HUES48 (cell line): ENCODE data around the gene KIF26A.

ENCODE experiments used
- H3K27ac ChIP-seq: one replicate; pipeline ENCODE4 v1.7.0; 2013; ENCODE audit warnings: low read depth, low read length, inconsistent platforms
- H3K27me3 ChIP-seq: 2 replicates; pipeline ENCODE4 v1.6.1; 2013; ENCODE audit warnings: mild to moderate bottlenecking, low read length; ENCODE audit not compliant: control insufficient read depth, insufficient read depth
- H3K36me3 ChIP-seq: 2 replicates; pipeline ENCODE4 v1.6.1; 2013; ENCODE audit warnings: low read length; ENCODE audit not compliant: control insufficient read depth, insufficient read depth
- H3K4me1 ChIP-seq: 2 replicates; pipeline ENCODE4 v1.6.1; 2013; ENCODE audit warnings: mild to moderate bottlenecking, low read length; ENCODE audit not compliant: control insufficient read depth, insufficient read depth
- H3K4me3 ChIP-seq: 2 replicates; pipeline ENCODE4 v1.5.1; 2013; ENCODE audit warnings: mild to moderate bottlenecking, low read depth, low read length
- H3K9ac ChIP-seq: 2 replicates; pipeline ENCODE4 v1.6.1; 2013; ENCODE audit warnings: mild to moderate bottlenecking, low read depth, low read length, moderate library complexity
- H3K9me3 ChIP-seq: 2 replicates; pipeline ENCODE4 v1.6.1; 2013; ENCODE audit warnings: low read length; ENCODE audit not compliant: control insufficient read depth, insufficient read depth

KIF26A gene

DNA sequence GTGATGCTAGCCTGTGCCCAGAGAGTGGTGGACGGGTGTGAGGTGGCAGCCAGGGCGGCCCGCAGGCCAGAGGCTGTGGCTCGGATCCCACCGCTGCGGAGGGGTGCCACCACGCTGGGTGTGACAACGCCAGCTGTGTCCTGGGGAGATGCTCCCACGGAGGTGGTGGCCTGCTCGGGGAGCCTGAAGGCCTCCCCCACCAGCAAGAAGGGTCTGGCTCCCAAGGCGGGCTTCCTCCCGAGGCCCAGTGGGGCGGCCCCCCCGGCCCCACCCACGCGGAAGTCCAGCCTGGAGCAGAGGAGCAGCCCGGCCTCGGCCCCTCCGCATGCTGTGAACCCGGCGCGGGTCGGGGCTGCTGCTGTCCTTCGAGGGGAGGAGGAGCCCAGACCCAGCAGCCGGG is 38.2 kb downstream of the KIF26A start:
- Histone ChIP-seq H3K27ac (no peak overlapping the region), H3K36me3 (peaks cover 62% of the 10 kb centered on the region), H3K4me1 (peaks cover under 1% of the 10 kb centered on the region; the same call in 1 of the 2 replicates), H3K4me3 (no peak overlapping the region), H3K9ac (no peak overlapping the region), H3K9me3 (no peaks in the 10 kb centered on the region), H3K27me3 (no peaks in the 10 kb centered on the region)

DNA sequence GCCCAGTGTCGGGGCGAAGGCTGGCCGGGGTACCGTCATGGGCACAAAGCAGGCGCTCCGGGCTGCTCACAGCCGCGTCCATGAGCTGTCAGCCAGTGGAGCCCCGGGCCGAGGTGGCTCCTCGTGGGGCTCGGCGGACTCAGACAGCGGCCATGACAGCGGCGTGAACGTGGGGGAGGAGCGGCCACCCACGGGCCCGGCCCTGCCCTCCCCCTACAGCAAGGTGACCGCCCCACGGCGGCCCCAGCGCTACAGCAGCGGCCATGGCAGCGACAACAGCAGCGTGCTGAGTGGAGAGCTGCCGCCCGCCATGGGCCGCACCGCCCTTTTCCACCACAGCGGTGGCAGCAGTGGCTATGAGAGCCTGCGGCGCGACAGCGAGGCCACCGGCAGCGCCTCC is 39.0 kb downstream of the KIF26A start:
- Histone ChIP-seq H3K9ac (no peak overlapping the region), H3K36me3 (peaks cover 54% of the 10 kb centered on the region)

GRCh38 chr14:104178279-104178678 is 39.9 kb downstream of the KIF26A start:
- no peaks in the 10 kb centered on the region for H3K4me1 ChIP-seq
- no peaks in the 10 kb centered on the region for H3K9me3 ChIP-seq
- H3K36me3 ChIP-seq = peaks cover 45% of the 10 kb centered on the region
- H3K27me3 ChIP-seq = no peaks in the 10 kb centered on the region
- H3K4me3 ChIP-seq = no peak overlapping the region
- no peak overlapping the region for H3K27ac ChIP-seq
- H3K9ac ChIP-seq = no peak overlapping the region

More for the DNA sequence above, 39.0 kb downstream of the KIF26A start:
- Histone ChIP-seq H3K27ac (no peak overlapping the region), H3K4me1 (no peaks in the 10 kb centered on the region), H3K9me3 (no peaks in the 10 kb centered on the region), H3K27me3 (no peaks in the 10 kb centered on the region), H3K4me3 (no peak overlapping the region)

GRCh38 chr14:104179126-104179525 is 40.7 kb downstream of the KIF26A start:
- no peaks in the 10 kb centered on the region for H3K27me3 ChIP-seq
- no peak overlapping the region for H3K27ac ChIP-seq
- H3K36me3 ChIP-seq = peaks cover 37% of the 10 kb centered on the region
- no peak overlapping the region for H3K9ac ChIP-seq
- H3K9me3 ChIP-seq = no peaks in the 10 kb centered on the region
- H3K4me3 ChIP-seq = no peak overlapping the region
- H3K4me1 ChIP-seq = no peaks in the 10 kb centered on the region

GRCh38 chr14:104179564-104180129 is 41.3 kb downstream of the KIF26A start:
- H3K4me1 ChIP-seq = no peaks in the 10 kb centered on the region
- H3K27me3 ChIP-seq = no peaks in the 10 kb centered on the region
- no peak overlapping the region for H3K4me3 ChIP-seq
- H3K27ac ChIP-seq = no peak overlapping the region
- H3K36me3 ChIP-seq = peaks cover 33% of the 10 kb centered on the region
- no peak overlapping the region for H3K9ac ChIP-seq
- H3K9me3 ChIP-seq = no peaks in the 10 kb centered on the region

DNA sequence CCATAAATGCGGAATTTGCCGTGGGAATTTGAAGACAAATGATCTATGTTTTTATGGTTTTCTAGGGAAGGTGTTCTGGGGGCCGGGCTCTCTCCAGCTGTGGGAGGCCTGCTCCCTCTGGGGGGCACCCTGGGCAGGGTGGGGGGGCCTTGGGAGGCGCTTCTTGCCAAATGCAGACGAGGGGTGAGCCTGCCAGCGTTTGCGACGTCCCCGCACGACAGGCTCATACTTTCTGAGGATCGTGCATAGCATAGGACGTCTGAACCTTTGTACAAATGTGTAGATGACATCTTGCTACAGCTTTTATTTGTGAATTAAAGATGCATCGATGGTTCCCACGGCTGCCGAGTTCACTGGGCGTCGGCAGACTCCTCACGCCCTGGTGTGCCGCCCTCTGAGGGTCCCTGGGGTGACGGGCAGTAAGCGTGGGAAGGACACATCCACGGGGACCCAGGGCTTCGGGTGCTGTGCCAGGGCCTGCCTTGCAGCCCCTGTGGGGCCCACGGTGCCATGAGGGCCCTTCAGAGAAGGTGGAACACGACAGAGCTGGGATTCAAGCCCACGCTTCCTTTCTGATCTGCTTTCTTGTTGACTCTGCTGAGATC is 42.3 kb downstream of the KIF26A start:
- no peak overlapping the region for H3K27ac ChIP-seq
- H3K9ac ChIP-seq = no peak overlapping the region
- H3K36me3 ChIP-seq = peaks cover 23% of the 10 kb centered on the region
- no peak overlapping the region for H3K4me3 ChIP-seq
- H3K4me1 ChIP-seq = no peaks in the 10 kb centered on the region
- no peaks in the 10 kb centered on the region for H3K27me3 ChIP-seq
- H3K9me3 ChIP-seq = no peaks in the 10 kb centered on the region

DNA sequence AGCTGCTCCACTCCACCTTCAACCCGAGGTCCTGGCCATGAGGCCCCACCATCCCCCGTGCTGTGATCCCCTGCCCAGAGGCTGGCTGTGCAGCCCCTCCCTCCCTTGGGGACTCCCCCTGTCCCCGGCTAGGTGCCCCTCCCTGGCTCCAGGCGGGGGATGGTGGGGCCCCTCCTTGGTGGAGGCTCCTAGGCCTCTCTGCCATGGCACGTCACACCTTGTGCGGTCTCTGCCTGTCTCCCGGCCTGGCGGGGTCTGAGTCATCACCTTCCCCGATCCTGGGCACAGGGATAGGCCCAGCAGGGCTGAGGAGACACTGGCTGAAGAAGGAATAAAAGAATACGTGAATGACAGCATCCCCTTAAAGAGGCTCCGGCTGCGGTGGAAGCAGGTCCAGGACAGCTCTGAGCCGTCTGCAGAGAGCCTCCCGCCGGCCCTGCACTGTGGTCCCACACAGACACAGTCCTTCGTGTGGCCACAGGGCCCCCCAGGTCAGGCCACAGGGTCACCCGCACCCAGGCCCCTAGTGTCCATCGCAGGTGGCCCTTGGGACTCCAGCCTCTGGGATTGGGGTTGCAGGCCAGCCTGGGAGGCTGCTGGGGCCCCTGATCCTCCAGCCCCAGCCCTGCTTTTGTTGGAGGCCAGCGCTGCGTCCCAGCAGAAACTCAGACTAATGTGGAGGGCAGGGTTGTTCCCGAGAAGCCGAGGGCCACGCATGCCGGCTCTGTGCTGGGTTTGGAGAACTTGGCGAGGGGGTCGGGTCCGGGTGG is 43.6 kb downstream of the KIF26A start:
- H3K9me3 ChIP-seq = no peaks in the 10 kb centered on the region
- H3K4me1 ChIP-seq = no peaks in the 10 kb centered on the region
- no peak overlapping the region for H3K9ac ChIP-seq
- no peak overlapping the region for H3K27ac ChIP-seq
- no peak overlapping the region for H3K4me3 ChIP-seq
- H3K36me3 ChIP-seq = peaks cover 10% of the 10 kb centered on the region
- no peaks in the 10 kb centered on the region for H3K27me3 ChIP-seq

- no peak overlapping the region for H3K27ac ChIP-seq
- no peak overlapping the region for H3K9ac ChIP-seq
- no peaks in the 10 kb centered on the region for H3K27me3 ChIP-seq
- no peaks in the 10 kb centered on the region for H3K9me3 ChIP-seq
- no peak overlapping the region for H3K4me3 ChIP-seq
- H3K36me3 ChIP-seq = peaks cover 2% of the 10 kb centered on the region; the same call in 1 of the 2 replicates
- H3K4me1 ChIP-seq = no peaks in the 10 kb centered on the region
Measured at GRCh38 chr14:104182857-104183425, 44.6 kb downstream of the KIF26A start.

DNA sequence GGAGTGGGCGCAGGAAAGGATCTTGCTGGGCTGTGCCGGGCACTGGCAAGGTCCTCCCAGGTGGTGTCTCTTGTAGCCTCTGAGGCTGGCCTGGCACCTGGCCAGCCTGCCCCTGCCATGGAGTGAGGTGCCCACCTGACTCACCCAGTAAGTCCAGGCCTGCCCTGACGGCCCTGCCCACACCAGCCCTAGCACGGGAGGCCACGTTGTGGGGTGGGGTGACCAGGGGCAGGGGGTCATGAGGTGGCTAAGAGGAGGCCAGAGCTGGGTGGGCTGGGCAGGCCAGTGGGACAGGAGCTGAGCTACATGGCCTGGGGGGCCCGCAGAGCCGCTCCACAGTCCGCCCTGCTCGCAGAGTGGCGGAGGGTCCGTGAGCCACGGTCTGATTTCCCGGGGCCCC is 45.4 kb downstream of the KIF26A start:
- H3K9ac ChIP-seq = no peak overlapping the region
- no peak overlapping the region for H3K4me3 ChIP-seq
- H3K36me3 ChIP-seq = no peaks in the 10 kb centered on the region; the same call in 1 of the 2 replicates
- H3K27me3 ChIP-seq = no peaks in the 10 kb centered on the region
- no peaks in the 10 kb centered on the region for H3K9me3 ChIP-seq
- no peak overlapping the region for H3K27ac ChIP-seq
- H3K4me1 ChIP-seq = no peaks in the 10 kb centered on the region

- Histone ChIP-seq H3K36me3 (no peaks in the 10 kb centered on the region; the same call in 1 of the 2 replicates), H3K9ac (no peak overlapping the region), H3K9me3 (no peaks in the 10 kb centered on the region), H3K27ac (no peak overlapping the region), H3K4me1 (no peaks in the 10 kb centered on the region), H3K27me3 (no peaks in the 10 kb centered on the region), H3K4me3 (no peak overlapping the region)
Measured at GRCh38 chr14:104184506-104184905, 46.1 kb downstream of the KIF26A start.
